Caco-2 (cell line): Measurements from ENCODE around the gene KLHL35. TPM values are rescaled to one million over a fixed set of nuclear protein-coding genes. Genes with fewer than 3 reads are reported as not detected.

Experiments
- BruUV-seq: library from RNA; stranded (reverse); fragments of 400-500 nt; replicated peaks from 2 replicates; lab custom pipeline; 2021; lab: Mats Ljungman, UMichigan
- CTCF ChIA-PET: fragments of 300-600 bp; sonication (Branson Sonifier 250); formaldehyde crosslinking; loops from one replicate; lab custom pipeline; 2022; ENCODE audit warnings: antibody characterized with exemption; lab: Charles Lee
- POLR2A ChIA-PET: fragments of 300-600 bp; sonication (Branson Sonifier 250); formaldehyde crosslinking; loops from one replicate; lab custom pipeline; 2022; ENCODE audit warnings: antibody characterized with exemption; lab: Charles Lee
- DNase-seq, 2 experiments: peaks; one replicate each; pipeline versions ENCODE4 v3.0.0 to v3.0.0-alpha.2; 2020 to 2022
- H3K27me3 ChIP-seq: replicated peaks from 2 replicates; pipeline ENCODE4 v1.6.0; 2011; ENCODE audit warnings: low read length; ENCODE audit not compliant: control insufficient read depth, insufficient read depth
- H3K36me3 ChIP-seq: 2 replicates; pipeline ENCODE4 v1.5.1; 2011; ENCODE audit warnings: low read length; ENCODE audit not compliant: control insufficient read depth, insufficient read depth
- H3K4me1 ChIP-seq: fragments of 250-450 bp; sonication (Bioruptor Pico); 2 replicates; pipeline ENCODE4 v1.5.1; 2020; ENCODE audit warnings: mild to moderate bottlenecking
- H3K4me3 ChIP-seq: 2 replicates; pipeline ENCODE4 v1.5.1; 2011; ENCODE audit warnings: low read depth, mild to moderate bottlenecking, control low read depth, low read length
- H3K9me3 ChIP-seq: fragments of 250-450 bp; sonication (Bioruptor Pico); 2 replicates; pipeline ENCODE4 v1.5.1; 2020; ENCODE audit warnings: mild to moderate bottlenecking, moderate library complexity
- H3K27ac Mint-ChIP-seq: one replicate; pipeline ENCODE4 v1.8.0; 2022; ENCODE audit warnings: mixed read lengths; ENCODE audit not compliant: unreplicated experiment
- H3K27me3 Mint-ChIP-seq: one replicate; pipeline ENCODE4 v1.8.0; 2022; ENCODE audit warnings: mixed read lengths; ENCODE audit not compliant: insufficient read depth, unreplicated experiment
- H3K36me3 Mint-ChIP-seq: one replicate; pipeline ENCODE4 v1.8.0; 2022; ENCODE audit warnings: mild to moderate bottlenecking, mixed read lengths; ENCODE audit not compliant: insufficient read depth, unreplicated experiment
- H3K4me1 Mint-ChIP-seq: one replicate; pipeline ENCODE4 v1.8.0; 2022; ENCODE audit warnings: low read depth, mixed read lengths; ENCODE audit not compliant: unreplicated experiment
- H3K4me3 Mint-ChIP-seq: one replicate; pipeline ENCODE4 v1.8.0; 2022; ENCODE audit warnings: mild to moderate bottlenecking, moderate library complexity, mixed read lengths; ENCODE audit not compliant: unreplicated experiment
- H3K9me3 Mint-ChIP-seq: one replicate; pipeline ENCODE4 v1.8.0; 2022; ENCODE audit warnings: mixed read lengths; ENCODE audit not compliant: unreplicated experiment
- intact Hi-C: fragments of 100-400 bp; cut with micrococcal nuclease; formaldehyde crosslinking; loops from one replicate; pipeline ENCODE4 v1.10.0; 2022; ENCODE audit not compliant: unreplicated experiment
- total RNA-seq: library from RNA; stranded (reverse); gene quantifications from 2 replicates; pipeline ENCODE4 v1.2.3, GENCODE V29; 2022
- TF ChIP-seq, protein P1 (sequence below), 2 experiments: fragments of 200-600 bp in 1 of 2; IDR thresholded peaks; 1 replicate in 1 of 2; 2 replicates in 1 of 2; pipeline versions ENCODE4 v1.5.1 to v1.8.0; 2011 to 2022; ENCODE audit warnings: antibody characterized with exemption in 1 of 2, control low read depth in 1 of 2, inconsistent platforms in 1 of 2, low read depth in 1 of 2, low read length in 1 of 2, mild to moderate bottlenecking in 1 of 2, moderate library complexity in 1 of 2; ENCODE audit not compliant: insufficient read depth in 1 of 2, severe bottlenecking in 1 of 2, unreplicated experiment in 1 of 2

Gene KLHL35
- total RNA-seq, 1 experiment from 2014 or later, result 51.4 TPM

DNA sequence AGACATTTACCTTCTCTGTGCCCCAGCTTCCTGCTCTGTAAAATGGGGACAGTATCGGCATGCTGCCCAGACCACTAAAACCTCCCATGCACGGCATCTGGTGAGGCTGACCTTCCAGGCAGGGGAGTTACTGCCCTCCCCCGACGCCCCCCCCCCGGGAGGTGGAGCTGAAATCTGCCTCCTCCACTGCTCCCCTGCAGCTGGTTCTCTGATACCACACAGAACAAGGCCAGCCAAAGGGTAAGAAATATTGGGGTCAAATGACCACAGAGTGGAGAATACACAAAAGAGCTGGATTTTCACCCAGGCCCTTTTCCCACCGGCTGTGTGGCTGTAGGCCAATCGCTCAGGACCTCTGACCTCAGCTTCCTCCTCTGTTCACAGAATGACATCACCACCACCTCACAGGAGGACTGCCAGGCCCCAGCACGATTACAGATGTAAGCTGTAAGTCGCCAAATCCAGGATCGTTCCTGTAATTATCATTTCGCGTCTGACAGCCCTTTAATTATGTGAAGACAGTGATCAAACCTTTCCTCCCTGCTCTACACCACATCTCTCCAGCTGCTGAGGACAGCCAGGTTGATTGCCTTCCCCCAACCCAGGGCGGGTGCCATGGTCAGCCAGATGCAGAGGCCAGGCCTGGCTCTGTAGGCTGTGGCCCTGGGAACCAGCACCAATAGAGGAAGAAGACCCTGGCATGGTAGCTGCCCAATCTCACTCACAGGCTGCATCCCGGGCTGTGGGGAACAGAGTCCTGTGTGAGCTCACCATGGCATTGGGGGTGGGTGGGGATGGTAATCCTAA lies 35.7 kb upstream of the KLHL35 start:
- CTCF ChIA-PET, result interaction anchor here (1.3 kb wide), 1 partner anchor 18 kb away, joined by 3 read pairs; no protein-coding TSS in a partner anchor
- TF ChIP-seq, protein P1, sequence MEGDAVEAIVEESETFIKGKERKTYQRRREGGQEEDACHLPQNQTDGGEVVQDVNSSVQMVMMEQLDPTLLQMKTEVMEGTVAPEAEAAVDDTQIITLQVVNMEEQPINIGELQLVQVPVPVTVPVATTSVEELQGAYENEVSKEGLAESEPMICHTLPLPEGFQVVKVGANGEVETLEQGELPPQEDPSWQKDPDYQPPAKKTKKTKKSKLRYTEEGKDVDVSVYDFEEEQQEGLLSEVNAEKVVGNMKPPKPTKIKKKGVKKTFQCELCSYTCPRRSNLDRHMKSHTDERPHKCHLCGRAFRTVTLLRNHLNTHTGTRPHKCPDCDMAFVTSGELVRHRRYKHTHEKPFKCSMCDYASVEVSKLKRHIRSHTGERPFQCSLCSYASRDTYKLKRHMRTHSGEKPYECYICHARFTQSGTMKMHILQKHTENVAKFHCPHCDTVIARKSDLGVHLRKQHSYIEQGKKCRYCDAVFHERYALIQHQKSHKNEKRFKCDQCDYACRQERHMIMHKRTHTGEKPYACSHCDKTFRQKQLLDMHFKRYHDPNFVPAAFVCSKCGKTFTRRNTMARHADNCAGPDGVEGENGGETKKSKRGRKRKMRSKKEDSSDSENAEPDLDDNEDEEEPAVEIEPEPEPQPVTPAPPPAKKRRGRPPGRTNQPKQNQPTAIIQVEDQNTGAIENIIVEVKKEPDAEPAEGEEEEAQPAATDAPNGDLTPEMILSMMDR (IDR thresholded peaks at IDR 0.05; ENCODE audit: insufficient read depth in 1 of 2, low read depth in 1 of 2, low read length in 1 of 2, severe bottlenecking in 1 of 2, unreplicated experiment in 1 of 2), result no peak
- DNase-seq, result no peak
- no peaks in the 10 kb centered on the region for H3K9me3 ChIP-seq
- no TSS peak for BruUV-seq
- H3K9me3 Mint-ChIP-seq, result no peaks in the 10 kb centered on the region
- H3K27ac Mint-ChIP-seq, result no peak overlapping the region
- intact Hi-C loops, result no loop called here
- no peaks in the 10 kb centered on the region for H3K36me3 ChIP-seq
- peaks cover 4% of the 10 kb centered on the region for H3K4me1 ChIP-seq
- H3K4me3 Mint-ChIP-seq, result no peak overlapping the region
- no peak overlapping the region for H3K4me3 ChIP-seq
- POLR2A ChIA-PET, result no interaction called here
- H3K27me3 ChIP-seq, result no peaks in the 10 kb centered on the region
- H3K36me3 Mint-ChIP-seq, result peaks cover 2% of the 10 kb centered on the region
- no peaks in the 10 kb centered on the region for H3K27me3 Mint-ChIP-seq
- H3K4me1 Mint-ChIP-seq, result peaks cover 13% of the 10 kb centered on the region

- TF ChIP-seq, protein P1 (IDR thresholded peaks at IDR 0.05; ENCODE audit: insufficient read depth in 1 of 2, low read depth in 1 of 2, low read length in 1 of 2, severe bottlenecking in 1 of 2, unreplicated experiment in 1 of 2), result no peak
- H3K4me1 ChIP-seq, result peaks cover 12% of the 10 kb centered on the region
- H3K4me3 Mint-ChIP-seq, result no peak overlapping the region
- intact Hi-C loops, result no loop called here
- H3K9me3 ChIP-seq, result no peaks in the 10 kb centered on the region
- ChIA-PET POLR2A (no interaction called here), CTCF (interaction anchor here (0.5 kb wide), 1 partner anchor 15 kb away, joined by 4 read pairs; no protein-coding TSS in a partner anchor)
- no peak overlapping the region for H3K27ac Mint-ChIP-seq
- no peak overlapping the region for H3K4me3 ChIP-seq
- peaks cover 9% of the 10 kb centered on the region for H3K36me3 Mint-ChIP-seq
- BruUV-seq, result no TSS peak
- no peaks in the 10 kb centered on the region for H3K9me3 Mint-ChIP-seq
- no peaks in the 10 kb centered on the region for H3K36me3 ChIP-seq
- H3K27me3 ChIP-seq, result no peaks in the 10 kb centered on the region
- peaks cover 22% of the 10 kb centered on the region for H3K4me1 Mint-ChIP-seq
- H3K27me3 Mint-ChIP-seq, result no peaks in the 10 kb centered on the region
- DNase-seq, result no peak
Measured at GRCh38 chr11:75467881-75468280, 34.9 kb upstream of the KLHL35 start.

DNA sequence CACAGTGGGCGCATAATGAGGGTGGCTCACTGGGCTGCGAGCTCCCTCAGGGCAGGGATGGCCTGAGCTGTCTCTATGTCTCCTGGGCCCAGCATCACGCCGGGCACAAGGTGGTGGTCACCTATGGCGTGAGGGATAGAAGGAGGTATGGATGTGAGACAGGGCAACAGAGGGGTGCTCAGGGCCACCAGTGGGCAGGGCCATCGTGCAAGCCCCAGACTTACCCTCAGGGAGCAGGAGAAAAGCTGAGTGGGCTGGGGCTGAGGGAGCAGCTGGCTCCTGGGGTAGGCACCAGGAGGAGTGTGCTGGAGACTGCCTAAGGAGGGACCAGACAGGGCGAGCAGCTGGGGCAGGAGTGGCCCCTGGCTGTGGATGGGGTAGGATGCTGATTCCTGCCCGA lies 34.3 kb upstream of the KLHL35 start:
- peaks cover 18% of the 10 kb centered on the region for H3K4me1 ChIP-seq
- no peaks in the 10 kb centered on the region for H3K36me3 ChIP-seq
- DNase-seq, result no peak
- TF ChIP-seq, protein P1 (IDR thresholded peaks at IDR 0.05; ENCODE audit: insufficient read depth in 1 of 2, low read depth in 1 of 2, low read length in 1 of 2, severe bottlenecking in 1 of 2, unreplicated experiment in 1 of 2), result no peak
- Mint-ChIP-seq H3K36me3 (peaks cover 13% of the 10 kb centered on the region), H3K9me3 (no peaks in the 10 kb centered on the region), H3K4me3 (no peak overlapping the region), H3K27me3 (no peaks in the 10 kb centered on the region), H3K27ac (no peak overlapping the region), H3K4me1 (peaks cover 26% of the 10 kb centered on the region)
- no peaks in the 10 kb centered on the region for H3K9me3 ChIP-seq
- CTCF ChIA-PET, result no interaction called here
- no TSS peak for BruUV-seq
- intact Hi-C loops, result no loop called here
- POLR2A ChIA-PET, result no interaction called here
- H3K27me3 ChIP-seq, result no peaks in the 10 kb centered on the region
- no peak overlapping the region for H3K4me3 ChIP-seq
